ENCODE data around the gene HUNK.

HUNK gene

DNA sequence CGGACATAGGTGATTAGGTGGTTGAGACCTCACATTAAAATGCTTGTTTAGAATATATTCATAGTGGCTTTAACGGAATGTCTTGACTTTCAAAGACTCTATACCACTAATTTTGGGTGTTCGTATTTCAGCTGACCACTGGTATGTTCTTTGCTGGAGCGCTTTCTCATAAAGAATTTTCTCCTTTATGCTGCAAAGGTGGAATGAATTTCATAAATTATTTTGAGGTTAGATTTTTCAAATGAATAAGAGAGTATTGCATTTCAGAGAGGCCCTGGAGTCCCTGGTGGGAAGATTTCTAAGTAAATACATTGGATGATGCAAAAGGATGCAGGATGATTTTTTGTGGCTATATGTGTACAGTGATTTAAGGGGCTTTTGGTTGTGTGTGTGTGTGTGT, 55.8 kb downstream of the HUNK start:
- TF ChIP-seq, protein P1, sequence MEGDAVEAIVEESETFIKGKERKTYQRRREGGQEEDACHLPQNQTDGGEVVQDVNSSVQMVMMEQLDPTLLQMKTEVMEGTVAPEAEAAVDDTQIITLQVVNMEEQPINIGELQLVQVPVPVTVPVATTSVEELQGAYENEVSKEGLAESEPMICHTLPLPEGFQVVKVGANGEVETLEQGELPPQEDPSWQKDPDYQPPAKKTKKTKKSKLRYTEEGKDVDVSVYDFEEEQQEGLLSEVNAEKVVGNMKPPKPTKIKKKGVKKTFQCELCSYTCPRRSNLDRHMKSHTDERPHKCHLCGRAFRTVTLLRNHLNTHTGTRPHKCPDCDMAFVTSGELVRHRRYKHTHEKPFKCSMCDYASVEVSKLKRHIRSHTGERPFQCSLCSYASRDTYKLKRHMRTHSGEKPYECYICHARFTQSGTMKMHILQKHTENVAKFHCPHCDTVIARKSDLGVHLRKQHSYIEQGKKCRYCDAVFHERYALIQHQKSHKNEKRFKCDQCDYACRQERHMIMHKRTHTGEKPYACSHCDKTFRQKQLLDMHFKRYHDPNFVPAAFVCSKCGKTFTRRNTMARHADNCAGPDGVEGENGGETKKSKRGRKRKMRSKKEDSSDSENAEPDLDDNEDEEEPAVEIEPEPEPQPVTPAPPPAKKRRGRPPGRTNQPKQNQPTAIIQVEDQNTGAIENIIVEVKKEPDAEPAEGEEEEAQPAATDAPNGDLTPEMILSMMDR (conservative IDR thresholded peaks at IDR 0.05; ENCODE audit: low read depth, low read length) = no peak
- H3K4me3 ChIP-seq (ENCODE audit: low read depth, low read length) = no peak overlapping the region
- no peak for DNase-seq (ENCODE audit: low read depth)

DNA sequence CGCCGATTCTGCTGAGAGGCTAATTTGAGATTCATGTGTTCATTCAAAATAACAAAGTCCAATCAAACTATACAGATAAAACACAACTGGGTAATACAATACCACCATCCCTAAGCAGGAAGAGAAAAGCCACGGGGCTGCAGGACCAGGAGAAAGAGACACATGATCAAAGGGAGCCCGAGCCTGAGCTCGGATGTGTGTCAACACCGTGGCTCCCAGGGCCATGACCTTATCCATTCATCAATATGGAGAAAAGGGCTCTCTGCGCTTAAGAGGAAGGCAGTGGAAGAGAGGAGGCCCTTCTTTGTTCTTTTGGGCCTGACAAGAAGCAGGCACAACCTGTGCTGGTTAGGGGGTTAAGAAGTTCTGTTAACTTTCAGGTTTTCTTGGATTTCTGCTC, 56.7 kb downstream of the HUNK start:
- H3K4me3 ChIP-seq (ENCODE audit: low read depth, low read length) = no peak overlapping the region
- TF ChIP-seq, protein P1 (conservative IDR thresholded peaks at IDR 0.05; ENCODE audit: low read depth, low read length) = no peak
- no peak for DNase-seq (ENCODE audit: low read depth)

DNA sequence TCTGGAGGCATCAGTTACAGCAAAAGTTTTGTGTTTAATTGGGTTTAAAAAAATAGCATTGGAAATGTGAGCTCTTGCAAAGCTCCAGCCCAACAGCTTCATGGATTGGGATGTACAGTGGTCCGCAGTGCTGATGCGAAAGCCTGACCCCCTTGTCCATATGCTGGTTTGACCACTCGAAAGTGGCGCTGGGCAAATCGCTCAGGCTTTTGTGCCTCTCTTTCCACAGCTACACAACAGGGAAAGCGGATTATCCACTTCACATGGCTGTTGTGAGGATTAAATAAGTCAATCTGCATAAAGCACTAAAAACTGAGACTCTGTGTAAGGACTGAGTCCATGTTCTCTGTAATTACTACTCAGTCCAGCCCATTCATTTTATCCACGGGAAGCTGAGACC, 57.2 kb downstream of the HUNK start:
- no peak for DNase-seq (ENCODE audit: low read depth)
- TF ChIP-seq, protein P1 (conservative IDR thresholded peaks at IDR 0.05; ENCODE audit: low read depth, low read length) = no peak

DNA sequence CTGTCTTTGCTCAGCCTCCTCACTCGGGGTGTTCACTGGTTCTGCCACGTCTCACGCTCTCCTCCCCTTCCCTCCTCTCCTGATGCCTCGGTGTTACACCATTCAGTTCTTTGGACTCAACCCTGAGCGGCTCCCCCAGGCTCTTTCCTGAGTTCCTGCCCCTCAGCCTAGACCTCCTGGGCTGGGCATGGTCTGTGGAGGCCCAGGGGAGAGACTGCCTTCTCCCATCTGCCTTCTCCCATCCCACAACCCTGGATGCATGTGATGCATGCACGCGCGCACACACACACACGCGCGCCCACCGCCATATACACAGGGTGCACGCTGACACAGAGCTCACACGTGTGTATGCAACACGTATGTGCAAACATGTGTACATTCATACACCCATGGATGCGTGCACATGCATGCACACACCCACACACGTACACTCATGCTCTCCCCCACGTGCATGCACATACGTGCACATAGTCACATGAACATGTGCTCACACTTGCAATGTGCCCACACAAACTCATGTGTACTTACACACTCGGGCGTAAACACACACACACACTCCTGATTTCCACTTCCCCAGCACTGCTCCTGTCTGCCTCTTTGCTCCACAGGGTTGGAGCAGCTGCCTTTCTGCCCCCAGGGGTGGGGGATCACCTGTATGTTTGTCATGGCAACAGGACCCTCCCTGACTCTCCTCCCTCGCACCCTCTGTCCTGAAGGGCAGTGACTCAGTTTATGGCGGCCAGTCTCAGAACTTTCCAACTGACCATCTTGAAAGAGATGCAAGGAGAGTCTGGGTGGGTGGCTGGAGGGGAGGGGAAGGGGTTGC, 59.0 kb downstream of the HUNK start:
- no peak overlapping the region for H3K4me3 ChIP-seq (ENCODE audit: low read depth, low read length)
- TF ChIP-seq, protein P1 (conservative IDR thresholded peaks at IDR 0.05; ENCODE audit: low read depth, low read length) = no peak
- no peak for DNase-seq (ENCODE audit: low read depth)

More for the DNA sequence above, 57.2 kb downstream of the HUNK start:
- H3K4me3 ChIP-seq (ENCODE audit: low read depth, low read length) = no peak overlapping the region

DNA sequence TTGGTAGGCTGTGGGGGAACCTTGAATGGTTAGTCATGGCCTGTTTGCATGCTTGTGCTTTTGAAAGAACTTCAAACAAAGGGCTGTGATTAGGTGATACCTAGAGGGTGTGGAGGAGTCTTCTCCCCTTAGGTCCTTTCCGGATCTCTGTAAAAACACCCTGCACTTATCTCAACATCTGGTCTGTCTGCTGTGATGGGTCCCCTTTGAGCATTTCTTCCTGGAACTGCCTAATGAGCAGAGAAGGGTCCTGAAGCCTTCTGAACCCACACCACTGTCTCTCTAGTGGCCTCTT, 59.6 kb downstream of the HUNK start:
- no peak overlapping the region for H3K4me3 ChIP-seq (ENCODE audit: low read depth, low read length)
- TF ChIP-seq, protein P1 (conservative IDR thresholded peaks at IDR 0.05; ENCODE audit: low read depth, low read length) = no peak
- no peak for DNase-seq (ENCODE audit: low read depth)

DNA sequence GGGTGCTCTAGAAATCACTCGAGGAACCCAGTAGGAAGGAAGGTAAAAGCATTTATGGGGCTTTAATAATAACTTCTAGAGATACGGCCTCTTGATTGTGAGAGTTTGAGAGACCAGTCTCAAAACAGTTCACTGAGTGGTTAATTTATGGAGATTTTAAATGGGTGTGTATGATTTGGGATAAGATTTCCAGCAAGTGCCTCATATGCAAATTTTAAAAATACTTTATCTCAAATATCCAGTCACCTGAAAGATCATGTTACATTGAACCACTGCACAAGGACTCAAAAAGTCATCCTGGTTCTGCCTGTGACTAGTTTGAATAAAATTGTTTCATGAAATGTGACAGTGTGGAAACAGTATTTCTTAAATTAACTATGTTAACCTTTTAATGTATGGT, 64.5 kb downstream of the HUNK start:
- TF ChIP-seq, protein P1 (conservative IDR thresholded peaks at IDR 0.05; ENCODE audit: low read depth, low read length) = no peak
- H3K4me3 ChIP-seq (ENCODE audit: low read depth, low read length) = no peak overlapping the region
- no peak for DNase-seq (ENCODE audit: low read depth)

All from choroid plexus epithelial cell (primary cell).